Prostate gland (tissue), 2 donors: ENCODE results near the gene SFXN1. TPM values are rescaled to one million over a fixed set of nuclear protein-coding genes. Genes with fewer than 3 reads are reported as not detected.
"Not testable (repeated sequence)": the region's sequence is repeated elsewhere in the genome, so short reads cannot be mapped to it uniquely, and the experiment has no call there.

Experiments
- DNase-seq: peaks from one replicate; pipeline ENCODE4 v3.0.0-alpha.2; 2019; ENCODE audit warnings: low spot score
- H3K27ac ChIP-seq, 2 donors: fragments of 200-600 bp; sonication (generic); 2 replicates each; pipeline ENCODE4 v1.5.1; 2017 to 2019
- H3K27me3 ChIP-seq: fragments of 200-600 bp; sonication (generic); replicated peaks from 2 replicates; pipeline ENCODE4 v1.5.1; 2019; ENCODE audit not compliant: insufficient read depth
- H3K36me3 ChIP-seq, 2 donors: fragments of 200-600 bp; sonication (generic); 1 replicate in 1 of 2; 2 replicates in 1 of 2; pipeline versions ENCODE4 v1.5.1 to v1.8.1; 2017 to 2019
- H3K4me1 ChIP-seq: fragments of 200-600 bp; sonication (generic); replicated peaks from 2 replicates; pipeline ENCODE4 v1.5.1; 2019
- H3K4me3 ChIP-seq, 2 donors: fragments of 200-600 bp; sonication (generic); 2 replicates each; pipeline ENCODE4 v1.5.1; 2017 to 2019
- H3K9me3 ChIP-seq: fragments of 200-600 bp; sonication (generic); 2 replicates; pipeline ENCODE4 v1.5.1; 2017
- CTCF ChIP-seq, 4 experiments: fragments of 200-600 bp in 2 of 4; fragments of 450-650 bp in 2 of 4; sonication (generic) in 2 of 4; IDR thresholded peaks; 1 replicate in 3 of 4; 2 replicates in 1 of 4; pipeline ENCODE4 v1.5.1; 2016 to 2019; ENCODE audit warnings: antibody characterized with exemption in 4 of 4, mild to moderate bottlenecking in 2 of 4, moderate library complexity in 2 of 4
- POLR2A ChIP-seq: fragments of 450-650 bp; IDR thresholded peaks from one replicate; pipeline ENCODE4 v1.6.1; 2016; ENCODE audit warnings: antibody characterized with exemption, mild to moderate bottlenecking
- POLR2AphosphoS5 ChIP-seq: sonication (generic); formaldehyde crosslinking; IDR thresholded peaks from one replicate; pipeline ENCODE4 v1.6.1; 2017; ENCODE audit warnings: antibody characterized with exemption
- WGBS: methylation state at CpG from one replicate; pipeline ENCODE4 v1.1.5; 2018; 5-methylcytosine and 5-hydroxymethylcytosine counted together
- intact Hi-C: fragments of 100-400 bp; cut with DNase I; formaldehyde crosslinking; loops from one replicate; pipeline ENCODE4 v1.14.2; 2022
- total RNA-seq, 2 donors: library from RNA; depleted of rRNA; stranded (reverse); fragments of >200 nt; gene quantifications; one replicate each; pipeline ENCODE4 v1.1.0, GENCODE V29; 2016

The SFXN1 gene
- total RNA-seq, 2 donors from 2014 or later: 35.6 to 44.3 TPM

- Histone ChIP-seq H3K4me3 (peak overlapping the region; percentile 27 to 29), H3K36me3 (no peaks in the 10 kb centered on the region), H3K27ac (peak overlapping the region in 1 of 2 donors; percentile 16), H3K4me1 (no peaks in the 10 kb centered on the region), H3K9me3 (no peaks in the 10 kb centered on the region), H3K27me3 (no peaks in the 10 kb centered on the region)
- WGBS: 49% methylated on average over 29 of the region's 29 CpGs
- no peak for DNase-seq
- TF ChIP-seq POLR2AphosphoS5: no peak
- TF ChIP-seq POLR2A: no peak
- TF ChIP-seq CTCF (IDR thresholded peaks at IDR 0.05): no peak
- intact Hi-C loops: loop anchor here (2.0 kb wide), 1 partner anchor 491 kb away; no protein-coding TSS in a partner anchor
These were observed 34.8 kb upstream of the SFXN1 start for GRCh38 chr5:175443514-175444059.

GRCh38 chr5:175444060-175444904 is 34.1 kb upstream of the SFXN1 start, which contains the start of gene DRD1:
Gene DRD1, minus strand, starts transcription at chr5:175444182. Its CDS starts 1,083 bp downstream, at chr5:175443099.
- H3K4me3 ChIP-seq: peak within 1 kb of the TSS; percentile 27 to 29
- H3K36me3 ChIP-seq: no peaks in the 10 kb centered on the region
- no peaks in the 10 kb centered on the region for H3K9me3 ChIP-seq
- intact Hi-C loops: loop anchor here (2.0 kb wide), 1 partner anchor 491 kb away; no protein-coding TSS in a partner anchor
- no peak for DNase-seq
- peak; percentile 66 to 90 (median 85) for TF ChIP-seq CTCF (IDR thresholded peaks at IDR 0.05)
- no peak for TF ChIP-seq POLR2AphosphoS5
- peak within 1 kb of the TSS in 1 of 2 donors; percentile 16 for H3K27ac ChIP-seq
- 1% methylated on average over 41 of the region's 91 CpGs for WGBS
- H3K4me1 ChIP-seq: no peaks in the 10 kb centered on the region
- H3K27me3 ChIP-seq: no peaks in the 10 kb centered on the region

GRCh38 chr5:175444905-175445456 is 33.4 kb upstream of the SFXN1 start:
- Histone ChIP-seq H3K4me1 (no peaks in the 10 kb centered on the region), H3K4me3 (peak overlapping the region in 1 of 2 donors; percentile 29), H3K27me3 (no peaks in the 10 kb centered on the region), H3K36me3 (no peaks in the 10 kb centered on the region), H3K9me3 (no peaks in the 10 kb centered on the region), H3K27ac (no peak overlapping the region)
- no peak for DNase-seq
- no peak for TF ChIP-seq CTCF (IDR thresholded peaks at IDR 0.05)
- no peak for TF ChIP-seq POLR2A
- no peak for TF ChIP-seq POLR2AphosphoS5
- intact Hi-C loops: loop anchor here (2.0 kb wide), 1 partner anchor 492 kb away; no protein-coding TSS in a partner anchor
- WGBS: 40% methylated on average over 34 of the region's 37 CpGs

- not testable (repeated sequence) for H3K27me3 ChIP-seq, H3K4me3 ChIP-seq
These were observed 32.0 kb upstream of the SFXN1 start for GRCh38 chr5:175446378-175446777.

GRCh38 chr5:175447571-175447970 is 30.8 kb upstream of the SFXN1 start:
- intact Hi-C loops: no loop called here
- Histone ChIP-seq H3K4me1 (no peaks in the 10 kb centered on the region), H3K27me3 (peaks cover 2% of the 10 kb centered on the region), H3K27ac (no peak overlapping the region), H3K9me3 (no peaks in the 10 kb centered on the region), H3K4me3 (no peak overlapping the region), H3K36me3 (no peaks in the 10 kb centered on the region)
- 26% methylated on average over 2 of the region's 2 CpGs for WGBS
- TF ChIP-seq CTCF (IDR thresholded peaks at IDR 0.05) (no peak), POLR2AphosphoS5 (no peak), POLR2A (no peak)
- DNase-seq: no peak

More at GRCh38 chr5:175446378-175446777, 32.0 kb upstream of the SFXN1 start:
- H3K9me3 ChIP-seq, H3K36me3 ChIP-seq, intact Hi-C loops, H3K4me1 ChIP-seq, DNase-seq, H3K27ac ChIP-seq: not testable (repeated sequence)
- WGBS: 75% methylated on average over 14 of the region's 14 CpGs
